HEK293 (cell line): ENCODE measurements around the gene TIMM10.

ENCODE experiments used
- CTCF ChIA-PET: fragments of 350-600 bp; formaldehyde crosslinking; extraction: SDS; loops from one replicate; lab custom pipeline; 2021; ENCODE audit warnings: antibody characterized with exemption; lab: Yijun Ruan, JAX
- POLR2A ChIA-PET: fragments of 300-600 bp; formaldehyde crosslinking; extraction: SDS; loops from one replicate; lab custom pipeline; 2020; ENCODE audit warnings: antibody characterized with exemption, inconsistent platforms; lab: Yijun Ruan, JAX
- H3K27ac ChIP-seq: fragments of 200-500 bp; sonication (Bioruptor generic); 2 replicates; pipeline ENCODE4 v1.5.1; 2014; ENCODE audit warnings: low read depth, low read length, control low read depth, inconsistent platforms; ENCODE audit errors: extremely low read depth
- H3K36me3 ChIP-seq, 2 experiments: fragments of 200-500 bp in 1 of 2; sonication (Bioruptor generic) in 1 of 2; 1 replicate in 1 of 2; 2 replicates in 1 of 2; pipeline ENCODE4 v1.5.1; 2014 to 2017; ENCODE audit warnings: inconsistent platforms in 2 of 2, low read length in 2 of 2; ENCODE audit not compliant: control insufficient read depth in 2 of 2, insufficient read depth in 1 of 2
- H3K4me1 ChIP-seq: fragments of 200-500 bp; sonication (Bioruptor generic); 2 replicates; pipeline ENCODE4 v1.5.1; 2014; ENCODE audit warnings: mild to moderate bottlenecking, low read length, inconsistent platforms; ENCODE audit not compliant: control insufficient read depth, insufficient read depth
- H3K4me3 ChIP-seq: 2 replicates; pipeline ENCODE4 v1.5.1; 2011; ENCODE audit warnings: low read depth, mild to moderate bottlenecking, control low read depth, low read length, moderate library complexity
- H3K9me3 ChIP-seq: fragments of 200-500 bp; sonication (Bioruptor generic); 2 replicates; pipeline ENCODE4 v1.5.1; 2014; ENCODE audit warnings: low read depth, low read length, inconsistent platforms; ENCODE audit not compliant: control insufficient read depth, insufficient read depth
- IKZF3 ChIP-seq: fragments of 450-650 bp; IDR thresholded peaks from 2 replicates; pipeline ENCODE4 v1.5.0; 2018; ENCODE audit warnings: missing biosample characterization, mild to moderate bottlenecking, missing genetic modification characterization, moderate library complexity
- INSM2 ChIP-seq: fragments of 450-650 bp; formaldehyde crosslinking; IDR thresholded peaks from 2 replicates; pipeline ENCODE4 v1.5.1; 2016; ENCODE audit warnings: missing biosample characterization, missing genetic modification characterization
- PRDM10 ChIP-seq: fragments of 450-650 bp; formaldehyde crosslinking; IDR thresholded peaks from 2 replicates; pipeline ENCODE4 v1.5.1; 2016; ENCODE audit warnings: missing biosample characterization, missing genetic modification characterization
- PRDM4 ChIP-seq: fragments of 450-650 bp; formaldehyde crosslinking; IDR thresholded peaks from 2 replicates; pipeline ENCODE4 v1.5.1; 2017; ENCODE audit warnings: missing biosample characterization, missing genetic modification characterization
- SCRT1 ChIP-seq: fragments of 450-650 bp; formaldehyde crosslinking; IDR thresholded peaks from 2 replicates; pipeline ENCODE4 v1.5.1; 2016; ENCODE audit warnings: missing biosample characterization, missing genetic modification characterization, borderline replicate concordance
- SCRT2 ChIP-seq: fragments of 450-650 bp; formaldehyde crosslinking; IDR thresholded peaks from 2 replicates; pipeline ENCODE4 v1.5.1; 2016; ENCODE audit warnings: missing biosample characterization, missing genetic modification characterization
- SP2 ChIP-seq: fragments of 450-650 bp; formaldehyde crosslinking; IDR thresholded peaks from 2 replicates; pipeline ENCODE4 v1.5.1; 2016; ENCODE audit warnings: missing biosample characterization, missing genetic modification characterization
- TSHZ1 ChIP-seq: fragments of 450-650 bp; formaldehyde crosslinking; IDR thresholded peaks from 2 replicates; pipeline ENCODE4 v1.5.1; 2016; ENCODE audit warnings: missing biosample characterization, missing genetic modification characterization, borderline replicate concordance
- YY1 ChIP-seq: fragments of 450-650 bp; formaldehyde crosslinking; IDR thresholded peaks from 2 replicates; pipeline ENCODE4 v1.5.1; 2018; ENCODE audit warnings: missing biosample characterization, missing genetic modification characterization
- ZBTB49 ChIP-seq: fragments of 450-650 bp; formaldehyde crosslinking; IDR thresholded peaks from 2 replicates; pipeline ENCODE4 v1.5.1; 2016; ENCODE audit warnings: missing biosample characterization, missing genetic modification characterization, low read depth
- ZNF16 ChIP-seq: fragments of 450-650 bp; formaldehyde crosslinking; IDR thresholded peaks from 2 replicates; pipeline ENCODE4 v1.5.1; 2016; ENCODE audit warnings: low read depth, missing biosample characterization, missing genetic modification characterization
- ZNF175 ChIP-seq: fragments of 450-650 bp; formaldehyde crosslinking; IDR thresholded peaks from 2 replicates; pipeline ENCODE4 v1.5.1; 2016; ENCODE audit warnings: missing biosample characterization, missing genetic modification characterization
- ZNF341 ChIP-seq: fragments of 450-650 bp; formaldehyde crosslinking; IDR thresholded peaks from 2 replicates; pipeline ENCODE4; 2016; ENCODE audit warnings: low read depth, missing biosample characterization, missing genetic modification characterization
- ZNF629 ChIP-seq: fragments of 450-650 bp; formaldehyde crosslinking; IDR thresholded peaks from 2 replicates; pipeline ENCODE4 v1.5.1; 2017; ENCODE audit warnings: missing biosample characterization, missing genetic modification characterization
- ZNF664 ChIP-seq: fragments of 450-650 bp; formaldehyde crosslinking; IDR thresholded peaks from 2 replicates; pipeline ENCODE4 v1.5.1; 2016; ENCODE audit warnings: missing biosample characterization, missing genetic modification characterization
- ZXDB ChIP-seq: fragments of 450-650 bp; formaldehyde crosslinking; IDR thresholded peaks from 2 replicates; pipeline ENCODE4 v1.5.1; 2016; ENCODE audit warnings: missing biosample characterization, missing genetic modification characterization

Gene TIMM10

GRCh38 chr11:57512646-57513451 lies 17.7 kb downstream of the TIMM10 start:
- no peak for TF ChIP-seq ZNF16 (tag by site-specific recombination)
- peak; percentile 23; the same call in 1 of the 2 replicates for TF ChIP-seq IKZF3 (tag by site-specific recombination)
- peak; percentile 73; the same call in 1 of the 2 replicates for TF ChIP-seq SCRT2
- no peak for TF ChIP-seq YY1 (tag by site-specific recombination)
- no peak for TF ChIP-seq INSM2
- TF ChIP-seq ZNF341 (tag by site-specific recombination), result peak; percentile 70
- peak; percentile 74 for TF ChIP-seq PRDM10 (tag by site-specific recombination)
- peak; percentile 18; the same call in 1 of the 2 replicates for TF ChIP-seq SCRT1 (tag by site-specific recombination)
- ChIA-PET POLR2A (interaction anchor here (1.6 kb wide), 1 partner anchor 19 kb away, joined by 4 read pairs; no protein-coding TSS in a partner anchor), CTCF (interaction anchor here (0.7 to 6.7 kb wide), 6 partner anchors 11 to 129 kb away, joined by 3 to 71 read pairs (median 4); no protein-coding TSS in a partner anchor)
- Histone ChIP-seq H3K27ac (no peak overlapping the region), H3K4me3 (no peak overlapping the region), H3K36me3 (no peaks in the 10 kb centered on the region), H3K9me3 (no peaks in the 10 kb centered on the region), H3K4me1 (no peaks in the 10 kb centered on the region)

- Histone ChIP-seq H3K36me3 (no peaks in the 10 kb centered on the region), H3K9me3 (no peaks in the 10 kb centered on the region), H3K4me3 (no peak overlapping the region), H3K27ac (no peak overlapping the region), H3K4me1 (no peaks in the 10 kb centered on the region)
- CTCF ChIA-PET, result interaction anchor here (0.5 to 2.2 kb wide), 8 partner anchors 15 to 233 kb away, joined by 3 to 10 read pairs (median 4); partner anchors contain the start of gene RTN4RL2
- POLR2A ChIA-PET, result no interaction called here
- TF ChIP-seq ZNF664 (tag by site-specific recombination) (0 out of 2 replicates have a peak, but pooled peaks have one; percentile 6), SP2 (tag by site-specific recombination) (no peak), TSHZ1 (tag by site-specific recombination) (no peak), ZNF629 (tag by site-specific recombination) (peak; percentile 17; the same call in 1 of the 2 replicates), ZXDB (tag by site-specific recombination) (no peak), ZBTB49 (no peak), ZNF175 (no peak), PRDM4 (tag by site-specific recombination) (peak; percentile 87)
Measured at GRCh38 chr11:57511741-57512430, 18.7 kb downstream of the TIMM10 start.
